Measurements from ENCODE around the gene CNEP1R1.

- TF ChIP-seq CTCF (IDR thresholded peaks at IDR 0.05; ENCODE audit: insufficient read depth, low read length), result no peak
- TF ChIP-seq GABPA (IDR thresholded peaks at IDR 0.05; ENCODE audit: low read depth), result no peak
- TF ChIP-seq REST (IDR thresholded peaks at IDR 0.05; ENCODE audit: insufficient replicate concordance, low read depth), result no peak
Observed at GRCh38 chr16:50071075-50071671, 46.1 kb downstream of the CNEP1R1 start.

Measured in HL-60 (cell line).